Heart right ventricle (tissue), 16 donors: ENCODE results near the gene DYNC1LI1. TPM values are rescaled to one million over a fixed set of nuclear protein-coding genes. Genes with fewer than 3 reads are reported as not detected.

ENCODE experiments used
- ATAC-seq, 8 donors: fragments of 200-7000 bp; cut with Tn5 transposase; one replicate each; pipeline ENCODE4 v1.9.1; 2020; ENCODE audit warnings: mild to moderate bottlenecking in 8 of 8, moderate library complexity in 8 of 8, moderate number of reproducible peaks in 1 of 8
- DNase-seq, 2 donors: peaks; one replicate each; pipeline ENCODE4 v3.0.0-alpha.2; 2020
- H3K27ac ChIP-seq, 10 donors: fragments of 200-600 bp; sonication (generic) in 2 of 10; one replicate each; pipeline versions ENCODE4 v1.5.0 to v1.8.0; 2020 to 2022; ENCODE audit warnings: mild to moderate bottlenecking in 3 of 10
- H3K27me3 ChIP-seq, 7 donors: fragments of 200-600 bp; one replicate each; pipeline ENCODE4 v1.8.0; 2021 to 2022; ENCODE audit warnings: mild to moderate bottlenecking in 2 of 7
- H3K36me3 ChIP-seq, 9 donors: fragments of 200-600 bp; sonication (generic) in 1 of 9; one replicate each; pipeline versions ENCODE4 v1.5.0 to v1.8.0; 2020 to 2022; ENCODE audit warnings: mild to moderate bottlenecking in 2 of 9
- H3K4me1 ChIP-seq, 9 donors: fragments of 200-600 bp; sonication (generic) in 1 of 9; one replicate each; pipeline versions ENCODE4 v1.5.0 to v1.8.0; 2020 to 2022; ENCODE audit warnings: mild to moderate bottlenecking in 4 of 9
- H3K4me3 ChIP-seq, 10 donors: fragments of 200-600 bp; sonication (generic) in 2 of 10; one replicate each; pipeline versions ENCODE4 v1.5.0 to v1.8.0; 2020 to 2022; ENCODE audit warnings: mild to moderate bottlenecking in 7 of 10, moderate library complexity in 2 of 10
- H3K9me3 ChIP-seq, 11 donors: fragments of 200-600 bp in 10 of 11; sonication (generic) in 2 of 11; one replicate each; pipeline versions ENCODE4 v1.5.0 to v1.8.0; 2013 to 2022; ENCODE audit warnings: mild to moderate bottlenecking in 2 of 11, control low read depth in 1 of 11, moderate library complexity in 1 of 11
- CTCF ChIP-seq, 9 donors: fragments of 200-600 bp; sonication (generic) in 2 of 9; IDR thresholded peaks; one replicate each; pipeline versions ENCODE4 v1.5.0 to v1.8.0; 2021 to 2022; ENCODE audit warnings: antibody characterized with exemption in 9 of 9, mild to moderate bottlenecking in 5 of 9, moderate library complexity in 1 of 9
- WGBS, 2 donors: extraction: QIAGEN DNeasy Blood & Tissue Kit; methylation state at CpG; one replicate each; pipeline ENCODE4 v1.1.7; 2013; ENCODE audit warnings: inconsistent platforms in 1 of 2; 5-methylcytosine and 5-hydroxymethylcytosine counted together
- intact Hi-C, 10 donors: fragments of 100-400 bp; cut with DNase I; formaldehyde crosslinking; loops; one replicate each; pipeline versions ENCODE4 v1.11.1 to v1.14.2; 2022
- long read RNA-seq, 3 donors: library from polyadenylated mRNA; unstranded; transcript quantifications; one replicate each; pipeline ENCODE4 v2.0.0, GENCODE V29; 2020 to 2021
- polyA plus RNA-seq, 2 donors: library from polyadenylated mRNA; stranded (reverse); fragments of 200-250 nt; gene quantifications; one replicate each; pipeline ENCODE4 v1.2.3, GENCODE V29; 2013
- total RNA-seq, 10 donors: library from RNA; stranded (reverse); fragmentation: NEBNext Ultra II Directional in 3 of 10; extraction: Animal tissue kit (Norgen Biotek cat#: 25700) in 3 of 10; gene quantifications; one replicate each; pipeline versions ENCODE4 v1.2.1 to v1.2.4, GENCODE V29; 2021 to 2023
- donor health status: Arrhythmogenic right ventricular cardiomyopathy.
- donor health status: ischemic (EF 13 %, LVEDD 7.1; RV severe dilation, severe dysfunction).
- donor health status: healthy with polysubstance abuse.
- donor health status: DM: no; HTN: yes; CAD: no.
- donor health status: DM: no; HTN: no; CAD: no.
- donor health status: ischemic (EF 25% LVEDD 6.9; RV normal size, moderate dysfunction).
- donor health status: ischemic (EF 25% LVEDD 5.7; RV mildly dilated, moderate dysfunction).
- donor health status: healthy.
- donor health status: DM: yes; HTN: yes; CAD: no.
- donor health status: Ischemic cardiomyopathy.
- donor health status: ischemic (EF 35%, LVEDD 5.7; RV mildly dilated, moderate dysfunction).
- donor health status: nonischemic (EF 11% LVEDD 7.7; RV severe dilation, severe dysfunction).
- donor health status: DM: yes; HTN: yes; CAD: no.
- donor health status: PGD.
- donor health status: ischemic (EF 29% LVEDD 5.4; RV normal size, mild dysfunction).
- donor health status: nonischemic (EF 23%, LVEDD 6.1; RV moderate dilation, normal function).

The DYNC1LI1 gene
- total RNA-seq, result 10 to 100 TPM; 42.6 to 69.9 (median 54.0) TPM
- 10 to 100 TPM; 23.4 to 41.4 TPM for polyA plus RNA-seq
- long read RNA-seq, donor 1, transcript DYNC1LI1-201 (13 exons, 2,504 nt), result major isoform, 106 of 122 reads
- long read RNA-seq, donor 1, partial matches to known transcripts, result 8 of 122 reads
- long read RNA-seq, donor 1, other reads (novel, unspliced or antisense), result 7 of 122 reads
- long read RNA-seq, donor 2, transcript DYNC1LI1-201 (13 exons, 2,504 nt), result major isoform, 96 of 105 reads
- long read RNA-seq, donor 2, partial matches to known transcripts, result 3 of 105 reads
- long read RNA-seq, donor 2, other reads (novel, unspliced or antisense), result 5 of 105 reads
- long read RNA-seq, donor 3, transcript DYNC1LI1-201 (13 exons, 2,504 nt), result major isoform, 245 of 261 reads
- long read RNA-seq, donor 3, partial matches to known transcripts, result 12 of 261 reads
- long read RNA-seq, donor 3, other reads (novel, unspliced or antisense), result 4 of 261 reads

GRCh38 chr3:32570421-32571191 lies at the start of gene DYNC1LI1:
Gene DYNC1LI1, minus strand, starts transcription at chr3:32570858. Its CDS starts 88 bp downstream, at chr3:32570770.
- WGBS, 2 donors, result 0 to 1% methylated on average over 61 to 89 of the region's 89 CpGs
- DNase-seq (peak; percentile 95 to 98), ATAC-seq (peak; percentile 98 to 99 (median 98))
- Histone ChIP-seq H3K27me3 (no peaks in the 10 kb centered on the region), H3K9me3 (no peaks in the 10 kb centered on the region), H3K4me1 (peaks cover 0 to 62% (median 34%) of the 10 kb centered on the region in 9 donors), H3K27ac (peak within 1 kb of the TSS; percentile 97 to 100 (median 99)), H3K36me3 (peaks cover 0 to 13% (median 0%) of the 10 kb centered on the region in 9 donors), H3K4me3 (peak within 1 kb of the TSS; percentile 77 to 98 (median 94))
- intact Hi-C loops, result loop anchor here in 4 of 10 donors (10.0 kb wide), 3 partner anchors 56 to 94 kb away; partner anchors contain the start of gene CMTM6 (in 3 of the 4)
- no peak for TF ChIP-seq CTCF (IDR thresholded peaks at IDR 0.05)

GRCh38 chr3:32619395-32619794 lies 48.7 kb upstream of the DYNC1LI1 start:
- peaks cover 0 to 27% (median 0%) of the 10 kb centered on the region in 11 donors for H3K9me3 ChIP-seq
- DNase-seq (no peak), ATAC-seq (no peak)
- peaks cover 0 to 3% (median 0%) of the 10 kb centered on the region in 9 donors for H3K4me1 ChIP-seq
- no peak overlapping the region for H3K27ac ChIP-seq
- intact Hi-C loops, result no loop called here
- no peak overlapping the region for H3K4me3 ChIP-seq
- TF ChIP-seq CTCF (IDR thresholded peaks at IDR 0.05), result no peak
- no peaks in the 10 kb centered on the region for H3K27me3 ChIP-seq
- no peaks in the 10 kb centered on the region for H3K36me3 ChIP-seq

- no peak for DNase-seq
- WGBS, 2 donors, result 96% methylated on average over 14 of the region's 14 CpGs
- TF ChIP-seq CTCF (IDR thresholded peaks at IDR 0.05), result no peak
- Histone ChIP-seq H3K4me1 (peaks cover 0 to 4% (median 0%) of the 10 kb centered on the region in 9 donors), H3K9me3 (peaks cover 0 to 27% (median 0%) of the 10 kb centered on the region in 11 donors), H3K4me3 (no peak overlapping the region), H3K27ac (no peak overlapping the region), H3K27me3 (no peaks in the 10 kb centered on the region), H3K36me3 (no peaks in the 10 kb centered on the region)
- ATAC-seq, result no peak
- intact Hi-C loops, result no loop called here
Observed at GRCh38 chr3:32616267-32616962, 45.8 kb upstream of the DYNC1LI1 start.

- DNase-seq (no peak), ATAC-seq (no peak)
- H3K27ac ChIP-seq, result no peak overlapping the region
- H3K36me3 ChIP-seq, result no peaks in the 10 kb centered on the region
- intact Hi-C loops, result no loop called here
- TF ChIP-seq CTCF (IDR thresholded peaks at IDR 0.05), result no peak
- peaks cover 0 to 4% (median 0%) of the 10 kb centered on the region in 9 donors for H3K4me1 ChIP-seq
- peaks cover 0 to 17% (median 0%) of the 10 kb centered on the region in 11 donors for H3K9me3 ChIP-seq
- no peaks in the 10 kb centered on the region for H3K27me3 ChIP-seq
- H3K4me3 ChIP-seq, result no peak overlapping the region
- WGBS, 2 donors, result 38 to 54% methylated on average over 2 of the region's 2 CpGs
Observed at GRCh38 chr3:32614956-32615355, 44.3 kb upstream of the DYNC1LI1 start.
